Liver (tissue), 9 donors: ENCODE results near the gene FGF11. TPM values are rescaled to one million over a fixed set of nuclear protein-coding genes. Genes with fewer than 3 reads are reported as not detected.

ENCODE experiments used
- DNase-seq: peaks from one replicate; pipeline ENCODE4 v3.0.0-alpha.2; 2017; ENCODE audit warnings: low spot score
- H3K27ac ChIP-seq, 2 donors: one replicate each; pipeline ENCODE4 v1.7.0; 2013; ENCODE audit warnings: inconsistent platforms in 2 of 2, low read length in 2 of 2, control low read depth in 1 of 2, low read depth in 1 of 2, mild to moderate bottlenecking in 1 of 2
- H3K27me3 ChIP-seq, 4 donors: one replicate each; pipeline versions ENCODE4 v1.6.1 to v1.7.0; 2013; ENCODE audit warnings: low read length in 3 of 4, inconsistent platforms in 1 of 4, mild to moderate bottlenecking in 1 of 4, moderate library complexity in 1 of 4; ENCODE audit not compliant: control insufficient read depth in 4 of 4, insufficient read depth in 4 of 4
- H3K36me3 ChIP-seq, 4 donors: one replicate each; pipeline versions ENCODE4 v1.6.1 to v1.7.0; 2013; ENCODE audit warnings: low read length in 3 of 4, mild to moderate bottlenecking in 3 of 4, low read depth in 1 of 4, moderate library complexity in 1 of 4; ENCODE audit not compliant: control insufficient read depth in 4 of 4, insufficient read depth in 3 of 4
- H3K4me1 ChIP-seq, 4 donors: one replicate each; pipeline versions ENCODE4 v1.6.1 to v1.7.0; 2013; ENCODE audit warnings: low read length in 3 of 4, mild to moderate bottlenecking in 3 of 4, moderate library complexity in 1 of 4; ENCODE audit not compliant: control insufficient read depth in 4 of 4, insufficient read depth in 4 of 4
- H3K4me3 ChIP-seq, 3 donors: one replicate each; pipeline versions ENCODE4 v1.6.1 to v1.7.0; 2013; ENCODE audit warnings: low read length in 3 of 3, control low read depth in 1 of 3, low read depth in 1 of 3, mild to moderate bottlenecking in 1 of 3
- H3K9ac ChIP-seq, 2 donors: one replicate each; pipeline ENCODE4 v1.7.0; 2013; ENCODE audit warnings: low read length in 2 of 2, mild to moderate bottlenecking in 2 of 2, moderate library complexity in 2 of 2, control low read depth in 1 of 2, low read depth in 1 of 2
- H3K9me3 ChIP-seq, 4 donors: one replicate each; pipeline versions ENCODE4 v1.6.1 to v1.7.0; 2013; ENCODE audit warnings: low read length in 3 of 4; ENCODE audit not compliant: control insufficient read depth in 4 of 4
- ATF3 ChIP-seq: IDR thresholded peaks from 2 replicates; pipeline ENCODE4 v1.6.1; 2016; ENCODE audit warnings: antibody characterized with exemption
- CTCF ChIP-seq: fragments of 150-350 bp; IDR thresholded peaks from 2 replicates; pipeline ENCODE4 v1.5.1; 2017; ENCODE audit warnings: improper control_type of control experiment, low read depth, low read length; ENCODE audit not compliant: missing input control
- EGR1 ChIP-seq, 2 donors: IDR thresholded peaks; 2 replicates each; pipeline ENCODE4 v1.6.1; 2016 to 2018; ENCODE audit warnings: antibody characterized with exemption in 2 of 2, low read depth in 2 of 2
- FOXA1 ChIP-seq: IDR thresholded peaks from 2 replicates; pipeline ENCODE4 v1.6.1; 2016; ENCODE audit warnings: antibody characterized with exemption
- FOXA2 ChIP-seq: IDR thresholded peaks from 2 replicates; pipeline ENCODE4 v1.6.1; 2016; ENCODE audit warnings: antibody characterized with exemption
- GABPA ChIP-seq, 2 donors: IDR thresholded peaks in 1 of 2; conservative IDR thresholded peaks in 1 of 2; 2 replicates each; pipeline ENCODE4 v1.6.1; 2016; ENCODE audit warnings: antibody characterized with exemption in 2 of 2, mild to moderate bottlenecking in 1 of 2, moderate library complexity in 1 of 2
- HNF4A ChIP-seq, 2 donors: conservative IDR thresholded peaks; 2 replicates each; pipeline ENCODE4 v1.6.1; 2016; ENCODE audit warnings: antibody characterized with exemption in 2 of 2, mild to moderate bottlenecking in 2 of 2
- HNF4G ChIP-seq: IDR thresholded peaks from 2 replicates; pipeline ENCODE4 v1.6.1; 2016; ENCODE audit warnings: antibody characterized with exemption
- JUND ChIP-seq, 2 donors: IDR thresholded peaks; 2 replicates each; pipeline ENCODE4 v1.6.1; 2016; ENCODE audit warnings: antibody characterized with exemption in 2 of 2
- MAX ChIP-seq: IDR thresholded peaks from 2 replicates; pipeline ENCODE4 v1.6.1; 2016; ENCODE audit warnings: antibody characterized with exemption
- NR2F2 ChIP-seq: IDR thresholded peaks from 2 replicates; pipeline ENCODE4 v1.6.1; 2016; ENCODE audit warnings: antibody characterized with exemption
- RAD21 ChIP-seq, 2 donors: IDR thresholded peaks; 2 replicates each; pipeline ENCODE4 v1.6.1; 2016; ENCODE audit warnings: antibody characterized with exemption in 2 of 2, mild to moderate bottlenecking in 2 of 2
- REST ChIP-seq: IDR thresholded peaks from 2 replicates; pipeline ENCODE4 v1.6.1; 2016; ENCODE audit warnings: antibody characterized with exemption, mild to moderate bottlenecking
- RXRA ChIP-seq, 2 donors: IDR thresholded peaks; 2 replicates each; pipeline ENCODE4 v1.6.1; 2017 to 2018; ENCODE audit warnings: antibody characterized with exemption in 2 of 2, mild to moderate bottlenecking in 1 of 2
- SP1 ChIP-seq: IDR thresholded peaks from 2 replicates; pipeline ENCODE4 v1.6.1; 2018; ENCODE audit warnings: antibody characterized with exemption, mild to moderate bottlenecking
- TAF1 ChIP-seq: conservative IDR thresholded peaks from 2 replicates; pipeline ENCODE4 v1.6.1; 2016; ENCODE audit warnings: antibody characterized with exemption, mild to moderate bottlenecking
- YY1 ChIP-seq: IDR thresholded peaks from 2 replicates; pipeline ENCODE4 v1.6.1; 2016; ENCODE audit warnings: antibody characterized with exemption, mild to moderate bottlenecking
- WGBS: extraction: QIAGEN DNeasy Blood & Tissue Kit; methylation state at CpG from one replicate; pipeline ENCODE4 v1.1.7; 2013; 5-methylcytosine and 5-hydroxymethylcytosine counted together
- polyA plus RNA-seq, 2 donors: library from polyadenylated mRNA; stranded (reverse) in 1 of 2; unstranded in 1 of 2; fragments of 200-250 nt in 1 of 2; fragments of >200 nt in 1 of 2; fragmentation: Nextera tagmentation in 1 of 2; extraction: Ambion mirVana in 1 of 2; gene quantifications; one replicate each; pipeline versions ENCODE4 v1.2.1 to v1.2.3, GENCODE V29; 2013 to 2015
- total RNA-seq, 2 donors: library from RNA; depleted of rRNA; stranded (reverse); fragments of >200 nt; gene quantifications; one replicate each; pipeline ENCODE4 v1.2.3, GENCODE V29; 2014
- donor health status: healthy.
- donor health status: healthy.
- donor health status: healthy.
- donor health status: healthy.
- donor health status: healthy.

The FGF11 gene
- total and polyA plus RNA-seq, 4 donors = 0.17 to 0.25 (median 0.20) TPM

GRCh38 chr17:7408863-7409262 is 30.4 kb upstream of the FGF11 start:
- WGBS = 88% methylated on average over 6 of the region's 6 CpGs
- no peak overlapping the region for H3K4me3 ChIP-seq

GRCh38 chr17:7409716-7410115 is 29.6 kb upstream of the FGF11 start:
- WGBS = 96% methylated on average over 6 of the region's 6 CpGs
- H3K4me3 ChIP-seq = no peak overlapping the region
- no peaks in the 10 kb centered on the region for H3K9me3 ChIP-seq
- peaks cover 0 to 4% (median 0%) of the 10 kb centered on the region in 4 donors for H3K4me1 ChIP-seq
- no peak for DNase-seq
- no peak overlapping the region for H3K27ac ChIP-seq
- no peak overlapping the region for H3K9ac ChIP-seq
- no peaks in the 10 kb centered on the region for H3K27me3 ChIP-seq
- no peaks in the 10 kb centered on the region for H3K36me3 ChIP-seq
- TF ChIP-seq JUND (IDR thresholded peaks at IDR 0.05) = no peak
- TF ChIP-seq TAF1 = no peak
- TF ChIP-seq FOXA1 = no peak
- TF ChIP-seq HNF4G = no peak
- TF ChIP-seq SP1 = no peak
- TF ChIP-seq YY1 = no peak
- TF ChIP-seq ATF3 = no peak
- TF ChIP-seq CTCF = no peak
- no peak for TF ChIP-seq REST
- TF ChIP-seq HNF4A (conservative IDR thresholded peaks at IDR 0.05) = no peak
- no peak for TF ChIP-seq EGR1 (IDR thresholded peaks at IDR 0.05; ENCODE audit: low read depth in 2 of 2)
- no peak for TF ChIP-seq RXRA (IDR thresholded peaks at IDR 0.05)
- TF ChIP-seq GABPA (IDR thresholded peaks at IDR 0.05 in 1 of 2, conservative IDR thresholded peaks at IDR 0.05 in 1 of 2) = no peak
- TF ChIP-seq RAD21 (IDR thresholded peaks at IDR 0.05) = no peak
- TF ChIP-seq NR2F2 = no peak
- TF ChIP-seq FOXA2 = no peak
- no peak for TF ChIP-seq MAX

More at GRCh38 chr17:7408863-7409262, 30.4 kb upstream of the FGF11 start:
- H3K27me3 ChIP-seq = no peaks in the 10 kb centered on the region
- H3K9ac ChIP-seq = no peak overlapping the region
- DNase-seq = no peak
- TF ChIP-seq REST = no peak
- no peak for TF ChIP-seq FOXA2
- no peak for TF ChIP-seq YY1
- no peak for TF ChIP-seq TAF1
- no peak for TF ChIP-seq GABPA (IDR thresholded peaks at IDR 0.05 in 1 of 2, conservative IDR thresholded peaks at IDR 0.05 in 1 of 2)
- no peaks in the 10 kb centered on the region for H3K36me3 ChIP-seq
- H3K27ac ChIP-seq = no peak overlapping the region
- H3K9me3 ChIP-seq = no peaks in the 10 kb centered on the region
- peaks cover 0 to 4% (median 0%) of the 10 kb centered on the region in 4 donors for H3K4me1 ChIP-seq
